NT2/D1 (cell line): ENCODE results near the gene DIS3L.

Experiments used
- SUZ12 ChIP-seq: IDR thresholded peaks from 2 replicates; pipeline ENCODE4 v1.6.1; 2011; ENCODE audit not compliant: insufficient read length, insufficient read depth; ENCODE audit errors: extremely low read depth
- YY1 ChIP-seq: IDR thresholded peaks from 2 replicates; pipeline ENCODE4 v1.6.1; 2011; ENCODE audit not compliant: insufficient read length, insufficient read depth
- ZNF274 ChIP-seq: IDR thresholded peaks from 2 replicates; pipeline ENCODE4 v1.6.1; 2011; ENCODE audit warnings: mild to moderate bottlenecking, low read depth, low read length

- TF ChIP-seq YY1, result no peak
- TF ChIP-seq ZNF274, result no peak
- TF ChIP-seq SUZ12, result no peak
These were observed 15.3 kb upstream of the DIS3L start for GRCh38 chr15:66278056-66278455.
